Mononuclear cell (primary cell): ENCODE results near the gene CASP9. TPM values are rescaled to one million over a fixed set of nuclear protein-coding genes. Genes with fewer than 3 reads are reported as not detected.
"Not testable (repeated sequence)": the region's sequence is repeated elsewhere in the genome, so short reads cannot be mapped to it uniquely, and the experiment has no call there.

Experiments used
- H3K27me3 ChIP-seq: 2 replicates; pipeline ENCODE4 v1.6.0; 2011; ENCODE audit warnings: low read length, control low read depth; ENCODE audit not compliant: insufficient read depth
- H3K4me1 ChIP-seq: 2 replicates; pipeline ENCODE4 v1.5.1; 2011; ENCODE audit warnings: mild to moderate bottlenecking, low read length, control low read depth; ENCODE audit not compliant: insufficient read depth
- H3K4me3 ChIP-seq: 2 replicates; pipeline ENCODE4 v1.5.1; 2011; ENCODE audit warnings: mild to moderate bottlenecking, low read length, moderate library complexity
- H3K9me3 ChIP-seq: 2 replicates; pipeline ENCODE4 v1.5.1; 2011; ENCODE audit warnings: low read depth, mild to moderate bottlenecking, control low read depth, low read length
- total RNA-seq: library from RNA; depleted of rRNA; stranded (reverse); fragments of >200 nt; gene quantifications from one replicate; pipeline ENCODE4 v1.2.3, GENCODE V29; 2012

CASP9 gene
- total RNA-seq, 1 donor, result 12.0 TPM

GRCh38 chr1:15541231-15541792 lies 17.3 kb upstream of the CASP9 start:
- Histone ChIP-seq H3K9me3 (no peaks in the 10 kb centered on the region), H3K4me3 (no peak overlapping the region)

DNA sequence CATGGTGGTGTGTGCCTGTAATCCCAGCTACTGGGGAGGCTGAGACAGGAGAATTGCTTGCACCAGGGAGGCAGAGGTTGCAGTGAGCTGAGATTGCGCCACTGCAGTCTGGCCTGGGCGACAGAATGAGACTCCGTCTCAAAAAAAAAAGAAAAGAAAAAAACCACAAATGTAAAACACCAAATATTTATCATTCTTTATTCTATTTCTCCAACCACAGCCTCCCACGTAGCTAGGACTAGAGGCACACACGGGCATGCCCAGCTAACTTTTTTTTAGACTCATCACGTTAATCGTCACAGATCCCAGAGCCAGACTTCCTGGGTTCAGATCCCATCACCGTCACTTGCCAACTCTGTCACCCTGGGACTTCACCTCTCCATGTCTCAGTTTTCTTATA lies 16.2 kb upstream of the CASP9 start:
- Histone ChIP-seq H3K27me3 (no peaks in the 10 kb centered on the region), H3K4me1 (no peaks in the 10 kb centered on the region), H3K4me3 (no peak overlapping the region), H3K9me3 (no peaks in the 10 kb centered on the region)

More at GRCh38 chr1:15541231-15541792, 17.3 kb upstream of the CASP9 start:
- H3K4me1 ChIP-seq, result no peaks in the 10 kb centered on the region
- no peaks in the 10 kb centered on the region for H3K27me3 ChIP-seq

DNA sequence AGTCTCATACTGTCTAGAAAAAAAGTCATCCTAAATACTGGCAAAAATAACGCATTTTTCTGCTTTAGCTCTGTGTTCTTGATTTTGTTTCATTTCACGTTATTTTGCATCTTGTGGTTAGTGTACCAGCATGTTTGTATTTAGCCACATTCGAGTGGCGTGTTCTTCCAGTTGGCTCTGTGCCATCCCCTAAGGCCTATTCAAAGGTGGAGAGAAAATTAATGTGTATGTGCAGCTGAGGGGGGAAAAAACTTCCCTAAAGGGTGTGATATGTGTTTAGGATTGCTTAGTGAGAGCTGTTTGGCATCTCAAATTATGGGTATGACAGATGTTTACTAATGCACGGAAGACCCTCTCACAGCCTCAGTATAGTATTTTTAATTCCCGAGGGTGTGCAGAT lies 14.8 kb upstream of the CASP9 start:
- Histone ChIP-seq H3K4me3 (no peak overlapping the region), H3K27me3 (no peaks in the 10 kb centered on the region), H3K9me3 (no peaks in the 10 kb centered on the region)

DNA sequence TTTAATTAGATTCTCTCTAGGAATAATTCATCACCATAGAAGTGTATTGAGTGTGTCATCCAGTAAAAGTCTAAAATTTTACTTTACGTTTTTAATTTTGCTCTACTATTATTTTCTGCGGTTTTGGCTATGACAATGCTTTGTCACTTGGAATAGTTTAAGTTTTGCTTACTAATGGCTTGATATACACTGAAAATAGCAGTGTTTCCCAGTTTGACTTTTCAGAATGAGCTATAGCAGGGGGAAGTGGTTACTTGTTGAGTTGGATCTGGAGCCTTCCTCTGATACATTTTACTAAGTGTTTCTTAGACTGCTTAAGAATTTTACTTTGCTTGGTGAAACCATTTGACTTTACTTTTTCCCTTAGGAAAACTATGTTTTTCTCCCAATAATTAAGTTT lies 7.7 kb upstream of the CASP9 start:
- H3K9me3 ChIP-seq, result no peaks in the 10 kb centered on the region
- H3K4me1 ChIP-seq, result peaks cover 17% of the 10 kb centered on the region
- no peak overlapping the region for H3K4me3 ChIP-seq

More for the DNA sequence above, 14.8 kb upstream of the CASP9 start:
- no peaks in the 10 kb centered on the region for H3K4me1 ChIP-seq

GRCh38 chr1:15531003-15531402 lies 7.0 kb upstream of the CASP9 start:
- Histone ChIP-seq H3K4me1 (peaks cover 21% of the 10 kb centered on the region), H3K27me3 (no peaks in the 10 kb centered on the region), H3K9me3 (no peaks in the 10 kb centered on the region), H3K4me3 (no peak overlapping the region)

More for the DNA sequence above, 7.7 kb upstream of the CASP9 start:
- H3K27me3 ChIP-seq, result no peaks in the 10 kb centered on the region

DNA sequence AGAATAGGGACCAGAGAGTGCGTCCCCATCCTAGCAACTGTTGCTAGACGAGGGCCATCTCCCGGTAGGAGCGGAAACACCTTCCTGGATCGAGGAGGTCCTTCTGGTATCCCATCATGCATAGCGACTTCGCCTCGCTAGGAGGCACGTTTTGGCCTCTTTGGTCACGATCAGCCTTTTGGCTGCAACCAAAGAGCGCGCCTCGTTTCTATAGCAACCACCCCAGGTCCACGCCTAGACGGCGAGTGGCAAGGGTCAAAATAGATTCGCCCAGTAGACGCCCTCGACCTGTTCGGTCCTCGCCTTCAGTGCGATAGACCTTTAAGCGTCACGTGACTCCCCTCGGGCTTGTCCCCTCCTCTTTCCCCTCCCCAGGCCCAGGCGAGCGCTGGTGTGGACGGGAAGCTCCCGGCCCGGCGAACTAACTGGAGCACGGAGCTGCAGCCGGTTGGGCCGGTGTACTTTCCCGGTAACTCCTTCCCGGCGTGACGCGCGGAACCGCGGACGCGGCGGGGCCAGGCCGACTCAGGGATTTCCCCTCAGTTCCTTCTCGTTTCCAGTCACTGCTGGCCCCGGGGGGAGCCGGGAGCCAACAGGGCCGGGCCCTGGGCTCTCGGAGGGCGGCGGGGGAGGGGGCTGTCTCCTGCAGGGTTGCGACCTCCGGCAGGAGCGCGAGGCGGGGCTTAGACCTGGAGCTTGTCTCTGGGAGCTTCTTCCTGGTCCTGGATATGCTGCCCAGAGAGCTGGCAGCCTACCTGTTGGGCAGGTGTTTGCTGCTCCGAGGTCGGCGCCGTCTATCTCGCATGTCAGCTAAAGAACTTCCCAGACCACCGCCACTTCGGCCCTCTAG lies 2.7 kb upstream of the CASP9 start, which contains the start of gene DNAJC16:
Gene DNAJC16 (plus strand): TSS at position 359 of the 850 bp plus-strand sequence. CDS start 2,258 bp downstream, outside the sequence.
- H3K9me3 ChIP-seq, result no peaks in the 10 kb centered on the region
- peaks cover 42% of the 10 kb centered on the region for H3K4me1 ChIP-seq
- no peaks in the 10 kb centered on the region for H3K27me3 ChIP-seq
- peak within 1 kb of the TSS; percentile 73 for H3K4me3 ChIP-seq

DNA sequence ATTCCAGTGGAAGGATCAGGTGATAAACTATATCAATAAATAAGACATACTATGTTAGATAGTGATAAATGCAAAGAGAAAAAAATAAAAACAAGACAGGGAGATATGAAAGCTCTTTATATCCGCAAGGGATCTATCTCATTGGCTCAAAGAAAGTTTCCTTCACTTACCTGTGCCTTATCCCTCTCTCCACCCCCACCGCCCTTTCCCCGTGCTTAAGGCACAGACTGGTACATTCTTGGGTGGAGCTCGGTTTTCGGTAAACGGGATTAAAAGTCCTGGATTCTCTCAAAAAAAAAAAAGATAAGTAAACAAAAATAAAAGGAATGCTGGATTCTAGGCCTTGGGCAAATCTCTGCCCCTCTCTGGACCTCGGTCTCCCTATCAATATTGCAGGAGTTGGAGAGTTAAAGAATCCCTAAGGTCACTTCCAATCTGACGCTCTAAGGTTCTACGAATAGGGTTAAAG lies 2.0 kb upstream of the CASP9 start:
- no peaks in the 10 kb centered on the region for H3K9me3 ChIP-seq
- H3K27me3 ChIP-seq, result no peaks in the 10 kb centered on the region
- peaks cover 44% of the 10 kb centered on the region for H3K4me1 ChIP-seq
- peak overlapping the region; percentile 73 for H3K4me3 ChIP-seq

DNA sequence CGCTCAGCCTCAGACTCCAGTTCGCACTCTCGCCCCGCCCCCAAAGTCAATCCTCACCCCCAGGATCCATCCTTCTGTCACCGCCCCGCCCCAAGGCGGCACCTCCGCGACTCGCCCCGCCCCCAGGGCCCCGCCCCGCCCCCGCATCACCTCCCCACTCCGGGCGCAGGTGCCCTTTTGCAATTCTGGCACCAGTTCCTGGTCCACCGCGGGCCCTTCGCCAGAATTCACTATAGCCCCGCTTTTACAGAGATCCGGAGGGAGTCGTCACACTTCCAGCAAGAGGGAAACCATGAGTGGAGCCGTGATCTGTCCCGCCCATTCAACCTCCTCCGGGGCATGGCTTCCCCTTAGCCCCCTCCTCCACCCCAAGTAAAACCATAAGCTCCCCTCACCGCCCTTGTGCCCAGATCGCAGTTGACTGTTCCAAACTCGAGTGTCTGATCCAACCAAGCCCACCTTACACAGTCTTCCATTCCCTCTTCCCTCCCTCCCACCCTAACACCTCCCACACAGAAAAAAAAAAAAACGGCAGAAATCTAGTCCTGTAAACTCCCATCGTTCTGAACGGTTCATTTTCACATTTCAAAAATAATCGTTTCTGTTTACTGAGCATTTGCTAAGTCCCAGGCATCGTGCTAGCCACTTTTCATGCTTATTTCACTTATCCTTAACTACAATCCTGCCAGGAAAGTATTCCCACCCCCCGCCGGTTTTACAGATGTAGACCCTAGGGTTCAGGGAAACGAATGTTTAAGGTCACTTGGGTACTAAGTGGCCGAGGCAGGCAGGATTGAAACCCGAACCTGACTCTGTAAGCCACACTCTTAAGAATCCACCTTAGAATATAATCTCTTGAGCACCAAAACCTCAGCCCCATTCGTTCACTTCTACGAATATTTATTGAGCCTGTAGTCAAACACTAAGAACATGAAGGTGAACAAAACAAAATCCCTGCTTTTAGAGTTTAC lies 1.3 kb upstream of the CASP9 start:
- no peaks in the 10 kb centered on the region for H3K9me3 ChIP-seq

DNA sequence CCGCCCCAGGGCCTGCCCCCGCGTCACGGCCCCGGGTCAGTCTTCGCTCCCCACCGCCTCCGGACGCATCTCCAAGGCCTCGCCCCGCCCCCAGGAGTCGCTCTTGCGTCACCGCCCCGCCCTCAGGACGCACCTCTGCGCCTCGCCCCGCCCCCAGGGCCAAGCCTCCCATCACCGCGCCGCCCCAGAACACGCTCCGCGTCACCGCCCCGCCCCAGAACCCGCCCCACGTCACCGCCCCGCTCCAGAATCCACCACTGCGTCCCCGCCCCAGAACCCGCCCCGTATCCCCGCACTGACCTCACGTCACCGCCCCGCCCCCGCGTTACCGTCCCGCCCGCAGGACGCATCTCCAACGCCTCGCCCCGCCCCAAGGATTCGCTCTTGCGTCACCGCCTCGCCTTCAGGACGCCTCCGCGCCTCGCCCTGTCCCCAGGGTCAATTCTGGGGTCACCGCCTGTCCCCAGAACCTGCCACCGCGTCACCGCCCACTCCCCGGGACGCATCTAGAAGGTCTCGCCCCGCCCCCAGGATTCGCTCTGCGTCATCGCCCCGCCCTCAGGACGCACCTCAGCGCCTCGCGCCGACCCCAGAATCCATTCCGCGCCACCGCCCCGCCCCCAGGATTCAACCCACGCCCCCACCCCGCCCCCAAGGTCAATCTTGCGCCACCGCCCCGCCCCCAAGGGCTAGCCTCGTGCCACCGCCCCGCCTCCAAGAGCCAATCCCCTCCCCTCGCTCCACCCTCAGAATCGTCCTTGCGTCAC lies 451 bp upstream of the CASP9 start:
- no peaks in the 10 kb centered on the region for H3K9me3 ChIP-seq
- H3K4me3 ChIP-seq, result peak overlapping the region; percentile 48
- H3K4me1 ChIP-seq, result peaks cover 45% of the 10 kb centered on the region
- H3K27me3 ChIP-seq, result no peaks in the 10 kb centered on the region

More for the DNA sequence above, 1.3 kb upstream of the CASP9 start:
- no peaks in the 10 kb centered on the region for H3K27me3 ChIP-seq
- peaks cover 45% of the 10 kb centered on the region for H3K4me1 ChIP-seq
- H3K4me3 ChIP-seq, result peak overlapping the region; percentile 40

DNA sequence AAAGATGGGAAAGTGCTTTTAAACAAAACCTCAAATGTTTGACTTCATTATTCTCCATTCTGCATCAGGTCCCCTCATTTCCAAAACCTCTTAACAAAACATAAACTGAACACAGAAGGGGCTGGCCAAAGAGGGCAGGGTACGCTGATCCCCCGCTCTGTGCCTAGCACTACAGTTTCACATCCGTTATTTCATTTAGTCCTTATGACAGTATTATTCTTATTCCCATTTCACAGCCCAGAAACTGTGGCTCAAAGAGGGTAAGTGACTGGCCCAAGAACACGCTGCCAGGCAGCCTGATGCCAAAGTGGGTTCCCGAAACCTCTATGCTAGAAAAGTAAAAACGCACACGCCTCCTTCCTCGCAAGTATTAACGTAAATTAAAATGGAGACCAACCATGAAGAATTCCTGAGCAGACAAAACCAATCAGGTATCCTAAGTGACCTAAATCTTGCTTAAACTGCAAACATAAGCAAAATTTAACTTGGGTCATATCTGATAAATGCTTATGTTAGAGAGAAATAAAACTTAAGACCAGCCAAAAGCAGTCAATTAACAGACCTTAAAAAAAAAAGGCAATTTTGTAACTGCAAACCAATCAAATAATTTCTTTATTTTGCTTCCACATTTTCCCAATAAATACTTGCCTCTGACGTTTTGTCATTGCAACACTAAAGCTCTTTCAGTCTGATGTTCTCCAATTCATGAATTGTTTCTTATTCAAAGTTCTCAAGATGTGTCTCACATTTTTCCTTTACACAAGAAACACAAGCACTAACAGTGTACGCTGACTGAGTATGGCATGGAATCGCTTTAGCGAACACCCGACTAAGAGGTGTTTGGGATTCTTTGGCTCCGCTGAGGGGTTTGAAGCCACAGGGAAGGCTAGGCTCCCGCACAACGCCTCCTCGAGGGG lies 653 bp downstream of the CASP9 start:
- Histone ChIP-seq H3K4me3 (peak overlapping the region; percentile 48), H3K27me3 (no peaks in the 10 kb centered on the region), H3K9me3 (no peaks in the 10 kb centered on the region), H3K4me1 (peaks cover 45% of the 10 kb centered on the region)

DNA sequence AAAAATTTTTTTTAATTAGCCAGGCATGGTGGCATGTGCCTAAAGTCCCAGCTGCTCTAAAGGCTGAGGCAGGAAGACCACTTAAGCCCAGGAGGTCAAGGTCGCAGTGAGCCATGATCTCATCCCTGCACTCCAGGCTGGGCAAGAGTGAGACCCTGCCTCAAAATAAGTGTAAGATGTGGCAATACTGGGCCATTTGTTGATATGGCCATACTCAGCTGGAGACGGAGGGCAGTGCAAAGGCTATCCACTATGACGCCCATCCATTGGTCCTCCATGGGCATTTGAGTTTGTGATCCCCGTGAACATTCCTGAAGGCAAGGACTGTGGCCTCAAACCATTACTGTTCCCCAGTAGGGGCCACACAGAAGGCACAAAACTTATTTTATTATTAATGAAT lies 1.5 kb downstream of the CASP9 start:
- Histone ChIP-seq H3K4me1 (peaks cover 37% of the 10 kb centered on the region), H3K9me3 (no peaks in the 10 kb centered on the region), H3K4me3 (no peak overlapping the region)

GRCh38 chr1:15521206-15521906 lies 2.7 kb downstream of the CASP9 start:
- H3K27me3 ChIP-seq, H3K4me3 ChIP-seq, H3K9me3 ChIP-seq: not testable (repeated sequence)
- peaks cover 31% of the 10 kb centered on the region for H3K4me1 ChIP-seq

More for the DNA sequence above, 1.5 kb downstream of the CASP9 start:
- no peaks in the 10 kb centered on the region for H3K27me3 ChIP-seq

DNA sequence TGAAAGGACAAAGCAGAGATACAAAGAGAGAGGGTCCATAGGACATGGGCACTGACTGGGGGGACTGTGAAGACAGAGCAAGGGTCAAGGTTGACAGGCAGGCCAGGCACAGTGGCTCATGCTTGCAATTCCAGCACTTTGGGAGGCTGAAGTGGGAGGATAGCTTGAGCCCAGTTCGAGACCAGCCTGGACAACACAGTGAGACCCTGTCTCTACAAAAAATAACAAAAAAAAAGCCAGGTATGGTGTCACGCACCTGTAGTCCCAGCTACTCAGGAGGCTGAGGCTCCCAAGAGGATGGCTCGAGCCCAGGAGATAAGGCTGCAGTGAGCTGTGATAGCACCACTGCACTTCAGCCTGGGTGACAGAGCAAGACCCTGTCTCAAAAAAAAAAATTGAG lies 4.4 kb downstream of the CASP9 start:
- Histone ChIP-seq H3K4me3 (no peak overlapping the region), H3K9me3 (no peaks in the 10 kb centered on the region), H3K4me1 (peaks cover 31% of the 10 kb centered on the region), H3K27me3 (no peaks in the 10 kb centered on the region)
